Left lung (tissue), 14 donors: ENCODE results near the gene PDE11A. TPM values are rescaled to one million over a fixed set of nuclear protein-coding genes. Genes with fewer than 3 reads are reported as not detected.

ENCODE experiments used
- ATAC-seq: fragments of 200-7000 bp; cut with Tn5 transposase; one replicate; pipeline ENCODE4 v1.9.1; 2020; ENCODE audit warnings: moderate library complexity
- DNase-seq, 4 donors: peaks; one replicate each; pipeline ENCODE4 v3.0.0-alpha.2; 2013 to 2020
- H3K27ac ChIP-seq, 2 donors: fragments of 200-600 bp; sonication (generic) in 1 of 2; one replicate each; pipeline versions ENCODE4 v1.5.0 to v1.8.0; 2020 to 2021
- H3K27me3 ChIP-seq, 2 donors: fragments of 200-600 bp; sonication (generic) in 1 of 2; one replicate each; pipeline versions ENCODE4 v1.5.0 to v1.8.0; 2020 to 2021
- H3K36me3 ChIP-seq, 2 donors: fragments of 200-600 bp; sonication (generic) in 1 of 2; one replicate each; pipeline versions ENCODE4 v1.5.0 to v1.8.0; 2020 to 2021
- H3K4me1 ChIP-seq, 2 donors: fragments of 200-600 bp; one replicate each; pipeline ENCODE4 v1.8.0; 2021
- H3K4me3 ChIP-seq, 2 donors: fragments of 200-600 bp; sonication (generic) in 1 of 2; one replicate each; pipeline versions ENCODE4 v1.5.0 to v1.8.0; 2020 to 2021; ENCODE audit warnings: mild to moderate bottlenecking in 1 of 2
- H3K9me3 ChIP-seq, 2 donors: fragments of 200-600 bp; sonication (generic) in 1 of 2; one replicate each; pipeline versions ENCODE4 v1.5.0 to v1.8.0; 2020 to 2021
- intact Hi-C, 2 donors: fragments of 100-400 bp; cut with DNase I; formaldehyde crosslinking; loops; one replicate each; pipeline versions ENCODE4 v1.11.2 to v1.14.2; 2022
- long read RNA-seq, 12 donors: library from polyadenylated mRNA in 2 of 12; unstranded in 2 of 12; transcript quantifications; one replicate each; pipeline ENCODE4 v2.0.0 and lab custom pipeline, GENCODE V29; 2019 to 2026
- polyA plus RNA-seq, 6 donors: library from polyadenylated mRNA; unstranded; fragments of 120-200 nt; gene quantifications; one replicate each; pipeline ENCODE4 v1.2.1, GENCODE V29; 2013; ENCODE audit not compliant: insufficient read length in 6 of 6
- total RNA-seq, 2 donors: library from RNA; stranded (reverse); fragmentation: NEBNext Ultra II Directional; extraction: Animal tissue kit (Norgen Biotek cat#: 25700); gene quantifications; one replicate each; pipeline ENCODE4 v1.2.1, GENCODE V29; 2021
- TF ChIP-seq, protein P1 (sequence below), 2 donors: fragments of 200-600 bp; sonication (generic) in 1 of 2; IDR thresholded peaks; one replicate each; pipeline versions ENCODE4 v1.5.0 to v1.8.0; 2021; ENCODE audit warnings: antibody characterized with exemption in 2 of 2
- donor health status: DM: no; HTN: yes; CAD: no.
- donor health status: DM: no; HTN: no; CAD: no.

PDE11A gene
- total RNA-seq (under 1 TPM; 0.34 to 0.73 TPM), polyA plus RNA-seq (under 1 TPM; 0.24 to 0.39 (median 0.33) TPM)
- long read RNA-seq, donor 1: 0 reads
- long read RNA-seq, donor 2: 0 reads
- long read RNA-seq, donor 3: 0 reads
- long read RNA-seq, donor 4: 0 reads
- long read RNA-seq, donor 5: 0 reads
- long read RNA-seq, donor 6: 0 reads
- long read RNA-seq, donor 7: 0 reads
- long read RNA-seq, donor 8: 0 reads
- long read RNA-seq, donor 9: 0 reads
- long read RNA-seq, donor 10: 0 reads
- long read RNA-seq, donor 11, full-length matches to known transcripts: 1 of 1 reads
- long read RNA-seq, donor 11, partial matches to known transcripts: 0 of 1 reads
- long read RNA-seq, donor 11, other reads (novel, unspliced or antisense): 0 of 1 reads
- long read RNA-seq, donor 12: 0 reads

DNA sequence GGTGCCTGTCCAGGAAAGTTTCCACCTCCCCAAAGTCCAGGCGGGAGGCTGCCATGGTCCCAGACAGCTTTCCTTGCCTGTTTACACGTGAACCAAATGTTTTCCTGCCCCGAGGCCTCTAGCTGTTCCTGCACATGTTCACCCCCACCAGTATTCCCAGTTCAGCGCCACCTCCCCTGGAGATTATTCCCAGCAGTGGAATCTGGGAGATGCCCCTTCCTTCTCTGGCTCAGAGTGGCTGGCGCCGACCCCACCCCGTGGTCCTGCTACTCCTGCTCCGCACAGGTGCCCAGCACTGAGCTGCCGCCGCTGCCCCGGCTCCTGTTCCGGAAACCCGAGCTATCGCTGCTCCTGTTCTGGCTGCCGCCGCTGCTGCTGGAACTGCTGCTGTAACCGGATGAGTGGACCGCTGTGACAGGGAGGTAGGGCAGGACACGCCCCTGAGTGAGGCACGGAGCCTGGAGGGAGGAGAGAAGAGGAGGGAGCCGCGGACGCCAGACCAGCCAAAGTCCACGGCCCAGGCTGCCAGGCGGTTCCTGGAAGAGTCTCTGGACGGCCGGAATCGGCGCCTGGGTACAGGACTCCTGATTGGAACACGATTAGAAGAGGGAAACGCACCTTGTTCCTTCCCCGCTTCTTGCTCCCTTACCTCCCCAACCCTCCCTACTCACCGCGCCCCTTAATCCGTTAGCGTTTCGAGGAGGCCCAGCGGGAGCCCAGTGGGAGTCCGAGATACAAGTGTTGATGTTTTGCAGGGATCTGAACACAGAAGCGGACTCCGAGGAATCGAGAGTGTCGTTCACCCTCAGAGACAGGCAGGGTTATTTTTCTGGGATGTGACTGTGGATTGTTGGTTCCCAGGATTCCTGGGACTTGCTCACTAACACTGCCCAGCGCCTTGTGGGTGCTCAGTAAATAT is at the start of gene PDE11A:
PDE11A (minus strand) TSS at position 395 of the 919 bp plus-strand sequence; CDS start at position 55, 340 bp downstream.
- Histone ChIP-seq H3K27ac (no peak within 1 kb of the TSS), H3K36me3 (no peaks in the 10 kb centered on the region), H3K27me3 (peaks cover 4 to 45% of the 10 kb centered on the region in 2 donors), H3K9me3 (no peaks in the 10 kb centered on the region), H3K4me1 (peaks cover 0 to 13% of the 10 kb centered on the region in 2 donors), H3K4me3 (peak within 1 kb of the TSS; percentile 22 to 24)
- intact Hi-C loops: no loop called here
- ATAC-seq (peak; percentile 99), DNase-seq (peak; percentile 17 to 92 (median 77))
- TF ChIP-seq, protein P1, sequence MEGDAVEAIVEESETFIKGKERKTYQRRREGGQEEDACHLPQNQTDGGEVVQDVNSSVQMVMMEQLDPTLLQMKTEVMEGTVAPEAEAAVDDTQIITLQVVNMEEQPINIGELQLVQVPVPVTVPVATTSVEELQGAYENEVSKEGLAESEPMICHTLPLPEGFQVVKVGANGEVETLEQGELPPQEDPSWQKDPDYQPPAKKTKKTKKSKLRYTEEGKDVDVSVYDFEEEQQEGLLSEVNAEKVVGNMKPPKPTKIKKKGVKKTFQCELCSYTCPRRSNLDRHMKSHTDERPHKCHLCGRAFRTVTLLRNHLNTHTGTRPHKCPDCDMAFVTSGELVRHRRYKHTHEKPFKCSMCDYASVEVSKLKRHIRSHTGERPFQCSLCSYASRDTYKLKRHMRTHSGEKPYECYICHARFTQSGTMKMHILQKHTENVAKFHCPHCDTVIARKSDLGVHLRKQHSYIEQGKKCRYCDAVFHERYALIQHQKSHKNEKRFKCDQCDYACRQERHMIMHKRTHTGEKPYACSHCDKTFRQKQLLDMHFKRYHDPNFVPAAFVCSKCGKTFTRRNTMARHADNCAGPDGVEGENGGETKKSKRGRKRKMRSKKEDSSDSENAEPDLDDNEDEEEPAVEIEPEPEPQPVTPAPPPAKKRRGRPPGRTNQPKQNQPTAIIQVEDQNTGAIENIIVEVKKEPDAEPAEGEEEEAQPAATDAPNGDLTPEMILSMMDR (IDR thresholded peaks at IDR 0.05): no peak

- TF ChIP-seq, protein P1 (IDR thresholded peaks at IDR 0.05): no peak
- Histone ChIP-seq H3K4me3 (no peak overlapping the region), H3K27me3 (no peaks in the 10 kb centered on the region), H3K9me3 (no peaks in the 10 kb centered on the region), H3K4me1 (no peaks in the 10 kb centered on the region), H3K27ac (no peak overlapping the region), H3K36me3 (peaks cover 0 to 37% of the 10 kb centered on the region in 2 donors)
- ATAC-seq (no peak), DNase-seq (no peak)
- intact Hi-C loops: no loop called here
Observed at GRCh38 chr2:178119179-178119922, 46.8 kb upstream of the PDE11A start.

GRCh38 chr2:178117725-178118124 is 45.1 kb upstream of the PDE11A start:
- Histone ChIP-seq H3K9me3 (no peaks in the 10 kb centered on the region), H3K27ac (no peak overlapping the region), H3K4me3 (no peak overlapping the region), H3K36me3 (peaks cover 0 to 23% of the 10 kb centered on the region in 2 donors), H3K27me3 (no peaks in the 10 kb centered on the region), H3K4me1 (peaks cover 4 to 12% of the 10 kb centered on the region in 2 donors)
- DNase-seq (no peak), ATAC-seq (no peak)
- TF ChIP-seq, protein P1 (IDR thresholded peaks at IDR 0.05): no peak
- intact Hi-C loops: no loop called here

GRCh38 chr2:178115271-178115670 is 42.7 kb upstream of the PDE11A start:
- H3K4me3 ChIP-seq: no peak overlapping the region
- peaks cover 4 to 14% of the 10 kb centered on the region in 2 donors for H3K4me1 ChIP-seq
- no peaks in the 10 kb centered on the region for H3K27me3 ChIP-seq
- H3K9me3 ChIP-seq: no peaks in the 10 kb centered on the region
- DNase-seq (no peak), ATAC-seq (no peak)
- peaks cover 0 to under 1% of the 10 kb centered on the region in 2 donors for H3K36me3 ChIP-seq
- intact Hi-C loops: no loop called here
- H3K27ac ChIP-seq: no peak overlapping the region
- TF ChIP-seq, protein P1 (IDR thresholded peaks at IDR 0.05): no peak
